Measurements from ENCODE around the gene CDH23. TPM values are rescaled to one million over a fixed set of nuclear protein-coding genes. Genes with fewer than 3 reads are reported as not detected.
A peak's percentile ranks its signal among the peaks of the same experiment; 100 is the strongest.

CDH23 gene
- total RNA-seq, 1 donor from 2014 or later: not detected

DNA sequence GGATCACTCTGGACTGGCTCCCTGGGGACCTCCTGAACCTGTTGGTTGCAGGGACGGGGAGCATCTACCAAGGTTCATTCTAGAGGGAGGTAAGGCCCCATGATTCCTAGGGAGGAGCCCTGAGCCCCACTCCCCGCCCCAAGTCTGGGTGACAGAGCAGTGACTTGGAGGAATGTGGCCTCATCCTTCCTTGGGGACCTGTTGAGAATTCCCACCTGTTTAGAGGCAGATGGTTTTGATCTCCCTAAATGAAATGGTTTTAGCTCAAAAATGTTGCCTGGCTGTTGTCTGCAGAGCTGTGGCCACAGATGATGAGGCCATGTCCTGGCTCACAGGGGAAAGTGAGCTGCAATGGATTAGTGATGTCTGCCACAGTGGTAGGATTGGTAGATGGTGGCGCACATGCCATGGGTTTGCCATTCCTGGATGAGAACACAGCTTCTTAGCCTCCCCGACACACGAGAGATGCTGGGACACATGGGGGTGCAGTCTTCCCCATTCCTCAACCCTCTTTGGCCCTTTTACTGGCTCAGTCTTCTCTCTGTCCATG lies 310.6 kb downstream of the CDH23 start:
- TF ChIP-seq, protein P1, sequence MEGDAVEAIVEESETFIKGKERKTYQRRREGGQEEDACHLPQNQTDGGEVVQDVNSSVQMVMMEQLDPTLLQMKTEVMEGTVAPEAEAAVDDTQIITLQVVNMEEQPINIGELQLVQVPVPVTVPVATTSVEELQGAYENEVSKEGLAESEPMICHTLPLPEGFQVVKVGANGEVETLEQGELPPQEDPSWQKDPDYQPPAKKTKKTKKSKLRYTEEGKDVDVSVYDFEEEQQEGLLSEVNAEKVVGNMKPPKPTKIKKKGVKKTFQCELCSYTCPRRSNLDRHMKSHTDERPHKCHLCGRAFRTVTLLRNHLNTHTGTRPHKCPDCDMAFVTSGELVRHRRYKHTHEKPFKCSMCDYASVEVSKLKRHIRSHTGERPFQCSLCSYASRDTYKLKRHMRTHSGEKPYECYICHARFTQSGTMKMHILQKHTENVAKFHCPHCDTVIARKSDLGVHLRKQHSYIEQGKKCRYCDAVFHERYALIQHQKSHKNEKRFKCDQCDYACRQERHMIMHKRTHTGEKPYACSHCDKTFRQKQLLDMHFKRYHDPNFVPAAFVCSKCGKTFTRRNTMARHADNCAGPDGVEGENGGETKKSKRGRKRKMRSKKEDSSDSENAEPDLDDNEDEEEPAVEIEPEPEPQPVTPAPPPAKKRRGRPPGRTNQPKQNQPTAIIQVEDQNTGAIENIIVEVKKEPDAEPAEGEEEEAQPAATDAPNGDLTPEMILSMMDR (IDR thresholded peaks at IDR 0.05; ENCODE audit: insufficient read depth, low read length, severe bottlenecking): no peak
- FAIRE-seq (peak; percentile 32), DNase-seq (ENCODE audit: low read depth) (no peak)
- H3K4me3 ChIP-seq (ENCODE audit: low read depth, low read length): no peak overlapping the region
- no peaks in the 10 kb centered on the region for H3K27me3 ChIP-seq (ENCODE audit: control insufficient read depth, insufficient read depth, low read length)
- H3K36me3 ChIP-seq (ENCODE audit: control insufficient read depth, insufficient read depth, low read length): no peaks in the 10 kb centered on the region

DNA sequence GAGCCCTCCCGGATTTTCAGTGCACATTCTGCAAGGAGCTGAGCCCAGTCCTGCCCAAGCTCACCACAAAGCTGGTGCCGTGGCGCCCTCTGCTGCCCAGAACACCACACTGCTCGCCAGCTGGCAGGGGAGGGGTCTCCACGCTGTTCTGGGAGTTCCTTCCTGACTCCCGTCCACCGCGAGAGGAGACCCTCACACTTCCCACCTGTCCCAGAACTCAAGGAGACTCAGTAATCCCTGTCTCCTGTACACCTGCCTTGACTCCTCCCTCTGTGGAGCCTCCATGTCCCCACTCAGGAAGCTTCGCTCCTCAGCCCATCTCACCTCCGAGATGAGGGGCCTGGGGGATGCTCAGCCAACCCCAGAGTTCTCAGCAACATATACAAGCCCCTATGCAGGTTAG lies 311.6 kb downstream of the CDH23 start:
- FAIRE-seq (no peak), DNase-seq (ENCODE audit: low read depth) (no peak)
- Histone ChIP-seq H3K27me3 (ENCODE audit: control insufficient read depth, insufficient read depth, low read length) (no peaks in the 10 kb centered on the region), H3K4me3 (ENCODE audit: low read depth, low read length) (no peak overlapping the region), H3K36me3 (ENCODE audit: control insufficient read depth, insufficient read depth, low read length) (no peaks in the 10 kb centered on the region)
- TF ChIP-seq, protein P1 (IDR thresholded peaks at IDR 0.05; ENCODE audit: insufficient read depth, low read length, severe bottlenecking): peak; percentile 93

DNA sequence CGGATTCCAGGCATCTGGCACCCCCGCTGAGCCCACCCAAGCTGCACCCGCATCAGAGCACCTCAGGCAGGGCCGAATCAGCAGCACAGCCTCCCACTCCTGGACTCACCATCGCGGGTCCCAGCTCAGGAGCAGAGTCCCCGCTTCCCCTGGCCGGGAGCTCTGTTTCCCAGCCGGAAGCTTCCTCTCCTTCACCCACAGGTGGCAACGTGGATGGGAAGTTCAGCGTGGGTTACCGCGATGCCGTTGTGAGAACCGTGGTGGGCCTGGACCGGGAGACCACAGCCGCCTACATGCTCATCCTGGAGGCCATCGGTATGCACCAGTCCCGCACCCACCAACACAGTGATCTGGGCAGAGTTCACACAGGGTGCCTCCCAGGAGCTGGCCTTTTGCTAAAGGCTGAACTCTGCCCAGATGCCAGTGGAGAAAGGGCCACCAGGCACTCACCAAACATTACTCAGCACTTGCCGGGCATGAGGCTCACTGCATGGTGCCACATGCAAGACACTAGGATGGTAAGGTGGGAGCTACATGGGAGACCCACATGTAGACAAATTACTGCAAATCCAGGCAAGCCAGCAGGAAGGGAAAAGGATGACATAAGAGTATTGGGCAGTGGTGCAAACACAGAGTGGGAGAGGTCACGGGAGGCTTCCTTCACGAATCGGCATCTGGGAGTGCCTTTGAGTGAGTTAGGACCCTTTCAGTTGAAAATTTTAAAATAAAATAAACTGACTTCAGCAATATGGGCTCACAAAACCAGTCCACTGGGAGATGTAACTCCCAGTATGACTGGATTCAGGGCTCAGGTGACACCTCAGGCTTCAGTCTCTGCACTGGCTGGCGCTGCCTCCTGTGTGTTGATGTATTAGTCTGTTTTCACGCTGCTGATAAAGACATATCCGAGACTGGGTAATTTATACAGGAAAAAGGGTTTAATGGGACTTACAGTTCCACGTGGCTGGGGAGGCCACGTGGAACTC lies 312.5 kb downstream of the CDH23 start:
- no peak for DNase-seq (ENCODE audit: low read depth)
- TF ChIP-seq, protein P1 (IDR thresholded peaks at IDR 0.05; ENCODE audit: insufficient read depth, low read length, severe bottlenecking): no peak
- Histone ChIP-seq H3K27me3 (ENCODE audit: control insufficient read depth, insufficient read depth, low read length) (no peaks in the 10 kb centered on the region), H3K36me3 (ENCODE audit: control insufficient read depth, insufficient read depth, low read length) (no peaks in the 10 kb centered on the region), H3K4me3 (ENCODE audit: low read depth, low read length) (no peak overlapping the region)
- FAIRE-seq: no peak

DNA sequence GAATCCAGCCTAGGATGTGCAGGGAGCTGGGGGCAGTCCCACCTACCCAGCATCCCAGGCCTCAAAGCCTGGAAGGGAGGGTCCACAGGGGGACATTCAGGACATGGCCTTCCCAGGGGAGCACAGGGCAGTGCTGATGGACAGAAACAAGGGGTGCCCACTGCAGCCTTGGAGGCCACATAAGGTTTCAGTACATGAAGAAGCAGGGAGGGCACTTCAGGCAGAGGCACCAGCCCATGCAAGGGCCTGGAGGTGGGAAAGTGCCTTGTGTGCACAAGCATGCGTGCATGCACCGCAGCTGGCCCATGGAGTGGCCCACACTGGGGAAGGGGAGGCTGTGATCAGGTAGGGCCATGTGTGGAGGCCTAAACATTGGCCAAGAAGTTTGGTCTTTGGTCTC lies 313.8 kb downstream of the CDH23 start:
- FAIRE-seq: no peak
- no peaks in the 10 kb centered on the region for H3K36me3 ChIP-seq (ENCODE audit: control insufficient read depth, insufficient read depth, low read length)
- TF ChIP-seq, protein P1 (IDR thresholded peaks at IDR 0.05; ENCODE audit: insufficient read depth, low read length, severe bottlenecking): no peak

DNA sequence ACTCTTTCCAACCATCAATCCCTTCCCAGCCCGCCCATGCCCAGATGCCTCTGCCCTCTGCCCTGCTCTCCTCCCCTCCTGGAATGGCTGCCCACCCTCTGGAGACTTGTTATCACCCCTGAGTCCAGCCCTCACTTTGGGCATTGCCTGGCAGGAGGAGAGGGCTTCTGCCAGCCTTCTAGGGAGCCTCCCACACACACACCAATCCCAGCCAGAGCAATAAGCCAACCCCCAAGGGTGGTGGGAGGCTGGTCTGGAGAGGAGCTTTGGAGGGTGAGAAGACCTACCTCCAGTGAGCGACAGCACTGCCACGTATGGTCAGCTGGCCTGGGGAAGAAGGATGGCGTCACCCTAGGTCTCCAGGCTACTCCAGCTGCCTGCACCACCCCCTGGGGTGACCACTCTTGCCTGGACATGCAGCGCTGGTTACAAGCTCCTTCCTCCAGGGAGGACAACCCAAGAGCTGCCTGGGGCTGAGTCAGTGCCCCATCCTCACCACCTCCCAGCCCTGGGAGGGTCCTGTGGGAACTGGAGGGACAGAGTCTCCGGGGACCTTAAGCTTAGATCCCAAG lies 314.4 kb downstream of the CDH23 start:
- TF ChIP-seq, protein P1 (IDR thresholded peaks at IDR 0.05; ENCODE audit: insufficient read depth, low read length, severe bottlenecking): no peak
- no peak for FAIRE-seq
- peak; percentile 46 for DNase-seq (ENCODE audit: low read depth)

More for the DNA sequence above, 313.8 kb downstream of the CDH23 start:
- no peak for DNase-seq (ENCODE audit: low read depth)
- no peaks in the 10 kb centered on the region for H3K27me3 ChIP-seq (ENCODE audit: control insufficient read depth, insufficient read depth, low read length)
- H3K4me3 ChIP-seq (ENCODE audit: low read depth, low read length): no peak overlapping the region

More for the DNA sequence above, 314.4 kb downstream of the CDH23 start:
- Histone ChIP-seq H3K36me3 (ENCODE audit: control insufficient read depth, insufficient read depth, low read length) (no peaks in the 10 kb centered on the region), H3K27me3 (ENCODE audit: control insufficient read depth, insufficient read depth, low read length) (no peaks in the 10 kb centered on the region), H3K4me3 (ENCODE audit: low read depth, low read length) (no peak overlapping the region)
